ENCODE measurements around the gene LHFPL3. TPM values are rescaled to one million over a fixed set of nuclear protein-coding genes. Genes with fewer than 3 reads are reported as not detected.

LHFPL3 gene
- total RNA-seq, 4 donors from 2014 or later: 0.83 TPM; not detected in 3

- DNase-seq: no peak
- Histone ChIP-seq H3K4me1 (no peaks in the 10 kb centered on the region), H3K9me3 (no peaks in the 10 kb centered on the region), H3K36me3 (no peaks in the 10 kb centered on the region), H3K4me3 (no peak overlapping the region), H3K27me3 (no peaks in the 10 kb centered on the region), H3K27ac (no peak overlapping the region)
- TF ChIP-seq POLR2A (IDR thresholded peaks at IDR 0.05): no peak
- TF ChIP-seq, protein P1, sequence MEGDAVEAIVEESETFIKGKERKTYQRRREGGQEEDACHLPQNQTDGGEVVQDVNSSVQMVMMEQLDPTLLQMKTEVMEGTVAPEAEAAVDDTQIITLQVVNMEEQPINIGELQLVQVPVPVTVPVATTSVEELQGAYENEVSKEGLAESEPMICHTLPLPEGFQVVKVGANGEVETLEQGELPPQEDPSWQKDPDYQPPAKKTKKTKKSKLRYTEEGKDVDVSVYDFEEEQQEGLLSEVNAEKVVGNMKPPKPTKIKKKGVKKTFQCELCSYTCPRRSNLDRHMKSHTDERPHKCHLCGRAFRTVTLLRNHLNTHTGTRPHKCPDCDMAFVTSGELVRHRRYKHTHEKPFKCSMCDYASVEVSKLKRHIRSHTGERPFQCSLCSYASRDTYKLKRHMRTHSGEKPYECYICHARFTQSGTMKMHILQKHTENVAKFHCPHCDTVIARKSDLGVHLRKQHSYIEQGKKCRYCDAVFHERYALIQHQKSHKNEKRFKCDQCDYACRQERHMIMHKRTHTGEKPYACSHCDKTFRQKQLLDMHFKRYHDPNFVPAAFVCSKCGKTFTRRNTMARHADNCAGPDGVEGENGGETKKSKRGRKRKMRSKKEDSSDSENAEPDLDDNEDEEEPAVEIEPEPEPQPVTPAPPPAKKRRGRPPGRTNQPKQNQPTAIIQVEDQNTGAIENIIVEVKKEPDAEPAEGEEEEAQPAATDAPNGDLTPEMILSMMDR (IDR thresholded peaks at IDR 0.05): no peak
- intact Hi-C loops (cut with DNase I; ENCODE audit: low total_unique reads): no loop called here
These were observed 567.3 kb downstream of the LHFPL3 start for GRCh38 chr7:104895522-104896236.

GRCh38 chr7:104898434-104898833, 570.0 kb downstream of the LHFPL3 start:
- TF ChIP-seq, protein P1 (IDR thresholded peaks at IDR 0.05): no peak
- TF ChIP-seq POLR2A (IDR thresholded peaks at IDR 0.05): no peak
- H3K27me3 ChIP-seq: no peaks in the 10 kb centered on the region
- H3K9me3 ChIP-seq: no peaks in the 10 kb centered on the region
- H3K36me3 ChIP-seq: no peaks in the 10 kb centered on the region
- no peaks in the 10 kb centered on the region for H3K4me1 ChIP-seq
- no peak overlapping the region for H3K4me3 ChIP-seq
- H3K27ac ChIP-seq: no peak overlapping the region
- intact Hi-C loops (cut with DNase I; ENCODE audit: low total_unique reads): no loop called here
- DNase-seq: no peak

GRCh38 chr7:104900525-104901239, 572.3 kb downstream of the LHFPL3 start:
- no peak for DNase-seq
- H3K4me3 ChIP-seq: no peak overlapping the region
- no peak overlapping the region for H3K27ac ChIP-seq
- H3K36me3 ChIP-seq: no peaks in the 10 kb centered on the region
- H3K4me1 ChIP-seq: no peaks in the 10 kb centered on the region
- intact Hi-C loops (cut with DNase I; ENCODE audit: low total_unique reads): no loop called here
- TF ChIP-seq, protein P1 (IDR thresholded peaks at IDR 0.05): no peak
- TF ChIP-seq POLR2A (IDR thresholded peaks at IDR 0.05): no peak
- H3K27me3 ChIP-seq: no peaks in the 10 kb centered on the region
- H3K9me3 ChIP-seq: no peaks in the 10 kb centered on the region

DNA sequence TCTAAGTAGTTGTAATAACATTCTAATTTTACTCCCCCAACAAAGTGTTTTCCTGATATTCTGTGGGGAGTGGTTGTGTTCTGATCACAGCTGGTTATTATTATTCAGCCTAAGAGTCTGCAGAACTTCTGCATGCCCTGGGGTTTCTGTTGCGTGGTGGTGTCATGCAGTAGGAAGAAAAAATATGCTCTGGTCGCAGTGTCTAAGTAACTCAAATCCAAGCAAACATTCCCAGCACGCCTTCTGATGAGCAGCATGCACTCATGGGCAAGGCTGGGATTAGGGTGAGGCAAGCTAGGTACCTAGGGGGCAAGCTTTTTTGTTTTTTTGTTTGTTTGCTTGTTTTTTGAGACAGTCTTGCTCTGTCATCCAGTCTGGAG, 572.8 kb downstream of the LHFPL3 start:
- intact Hi-C loops (cut with DNase I; ENCODE audit: low total_unique reads): no loop called here
- H3K27ac ChIP-seq: no peak overlapping the region
- no peaks in the 10 kb centered on the region for H3K36me3 ChIP-seq
- H3K4me3 ChIP-seq: no peak overlapping the region
- no peak for DNase-seq
- H3K27me3 ChIP-seq: no peaks in the 10 kb centered on the region
- H3K9me3 ChIP-seq: no peaks in the 10 kb centered on the region
- no peak for TF ChIP-seq POLR2A (IDR thresholded peaks at IDR 0.05)
- TF ChIP-seq, protein P1 (IDR thresholded peaks at IDR 0.05): no peak
- no peaks in the 10 kb centered on the region for H3K4me1 ChIP-seq

GRCh38 chr7:104902183-104902582, 573.8 kb downstream of the LHFPL3 start:
- Histone ChIP-seq H3K27me3 (no peaks in the 10 kb centered on the region), H3K27ac (no peak overlapping the region), H3K4me3 (no peak overlapping the region), H3K36me3 (no peaks in the 10 kb centered on the region), H3K4me1 (no peaks in the 10 kb centered on the region), H3K9me3 (no peaks in the 10 kb centered on the region)
- TF ChIP-seq, protein P1 (IDR thresholded peaks at IDR 0.05): no peak
- TF ChIP-seq POLR2A (IDR thresholded peaks at IDR 0.05): no peak
- intact Hi-C loops (cut with DNase I; ENCODE audit: low total_unique reads): no loop called here
- no peak for DNase-seq
